Right renal cortex interstitium (tissue), 3 donors: ENCODE measurements around the gene NECAP2. TPM values are rescaled to one million over a fixed set of nuclear protein-coding genes. Genes with fewer than 3 reads are reported as not detected.
"Not testable (repeated sequence)": the region's sequence is repeated elsewhere in the genome, so short reads cannot be mapped to it uniquely, and the experiment has no call there.

ENCODE experiments used
- DNase-seq, 3 donors: peaks; one replicate each; pipeline ENCODE4 v3.0.0-alpha.2; 2013; ENCODE audit warnings: low read depth in 3 of 3, low spot score in 2 of 3
- polyA plus RNA-seq, 3 donors: library from polyadenylated mRNA; unstranded; fragments of 120-200 nt; gene quantifications; one replicate each; pipeline ENCODE4 v1.2.1, GENCODE V29; 2013; ENCODE audit not compliant: insufficient read length in 3 of 3

The NECAP2 gene
- polyA plus RNA-seq, 3 donors, result 65.7 to 69.6 (median 67.3) TPM

DNA sequence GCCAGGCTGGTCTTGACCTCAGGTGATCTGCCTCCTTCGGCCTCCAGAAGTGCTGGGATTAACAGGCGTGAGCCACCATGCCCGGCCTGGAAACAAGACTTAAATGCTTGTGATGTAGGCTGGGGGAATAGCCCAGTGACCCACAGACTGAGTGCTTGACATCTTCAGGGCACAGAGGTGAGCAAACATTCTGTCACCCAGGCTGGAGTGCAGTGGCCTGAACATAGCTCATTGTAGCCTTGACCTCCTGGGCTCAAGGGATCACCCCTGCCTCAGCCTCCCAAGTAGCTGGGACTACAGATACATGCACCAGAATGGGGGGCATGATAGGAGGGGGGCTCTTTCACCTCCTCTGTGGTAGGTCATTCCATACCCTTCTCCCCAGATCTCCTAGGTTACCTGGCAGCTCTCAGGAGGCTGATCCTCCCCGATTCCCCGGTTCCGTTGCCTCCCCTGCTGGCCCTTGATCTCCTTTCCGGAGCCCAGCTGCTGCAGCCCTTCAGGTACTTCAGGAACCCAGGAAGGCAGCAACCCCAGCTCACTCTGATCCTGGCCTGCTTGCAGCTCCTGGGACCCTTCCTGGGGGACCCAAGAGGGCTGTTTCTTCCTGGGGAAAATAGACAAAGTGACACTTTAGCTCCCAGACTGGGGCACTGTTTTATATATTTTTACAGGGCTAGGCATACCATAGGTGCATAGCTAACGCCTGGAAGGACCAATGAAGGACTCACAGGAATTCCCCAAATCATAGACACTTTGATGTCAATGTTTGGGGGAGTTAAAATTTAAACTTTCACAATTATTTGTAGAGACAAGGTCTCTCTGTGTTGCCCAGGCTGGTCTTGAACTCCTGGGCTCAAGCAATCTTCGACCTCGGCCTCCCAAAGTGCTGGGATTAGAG is 15.1 kb upstream of the NECAP2 start:
- no peak for DNase-seq

GRCh38 chr1:16430606-16431005 is 9.9 kb upstream of the NECAP2 start:
- no peak for DNase-seq

DNA sequence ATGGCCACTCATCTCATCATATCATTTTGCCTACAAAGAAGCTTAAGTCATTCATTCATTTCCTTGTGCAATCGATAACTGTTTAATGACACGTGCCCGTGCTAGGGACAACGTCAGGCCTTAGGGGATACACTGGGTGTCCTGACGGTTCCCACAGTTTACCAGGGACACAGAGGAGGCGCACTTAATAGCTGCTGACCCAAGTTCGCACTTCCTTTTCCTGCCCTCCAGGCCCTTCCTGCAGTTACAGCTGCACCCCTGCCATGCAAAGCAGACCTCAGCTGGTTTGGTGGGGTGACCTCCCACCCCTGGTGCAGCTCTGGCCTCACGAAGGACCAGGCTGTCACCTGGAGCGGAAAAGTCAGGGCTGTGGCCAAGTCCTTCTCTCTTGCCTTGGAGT is 7.5 kb upstream of the NECAP2 start:
- DNase-seq, result no peak

GRCh38 chr1:16434007-16434406 is 6.5 kb upstream of the NECAP2 start:
- DNase-seq, result no peak

DNA sequence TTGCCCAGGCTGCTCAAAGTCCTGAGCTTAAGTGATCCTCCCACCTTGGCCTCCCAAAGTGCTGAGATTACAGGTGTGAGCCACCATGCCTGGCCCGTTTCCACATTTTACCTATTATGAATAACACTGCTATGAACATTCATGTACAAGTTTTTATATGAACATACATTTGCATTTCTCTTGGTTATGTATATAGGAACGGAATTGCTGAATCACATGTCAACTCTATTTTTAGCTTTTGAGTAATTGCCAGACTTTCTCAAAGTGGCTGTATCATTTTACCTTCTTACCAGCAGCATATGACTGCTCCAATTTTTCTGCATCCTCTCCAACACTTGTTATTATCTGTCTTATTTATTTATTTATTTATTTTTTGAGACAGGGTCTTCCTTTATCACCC is 6.0 kb upstream of the NECAP2 start:
- DNase-seq, result no peak

DNA sequence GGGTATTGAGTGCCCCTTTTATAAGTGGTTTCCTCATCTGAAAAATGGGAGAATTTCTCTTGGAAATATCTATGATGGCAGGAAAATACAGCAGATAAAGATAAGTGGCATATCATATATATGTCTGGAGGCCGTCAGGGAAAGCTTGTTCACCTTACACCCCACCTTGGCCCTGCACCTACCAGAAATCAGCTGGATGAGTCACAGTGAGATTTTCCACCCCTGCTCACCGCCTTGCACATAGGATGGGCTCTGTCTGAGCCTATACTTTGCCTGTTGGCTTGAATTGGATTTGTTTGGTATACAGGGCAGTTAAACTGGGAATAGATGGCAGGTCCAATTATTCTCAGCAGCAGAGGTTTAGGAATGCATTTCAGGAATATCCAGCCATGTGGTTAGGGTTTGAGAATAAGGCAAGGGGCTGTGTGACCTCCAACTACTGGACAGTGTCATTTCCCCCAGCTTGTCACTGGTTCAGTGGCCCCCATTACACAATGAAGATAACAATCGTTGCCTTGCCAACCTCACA is 3.5 kb upstream of the NECAP2 start, which contains the start of gene SPATA21:
Gene SPATA21 (minus strand): TSS at position 479 of the 529 bp plus-strand sequence. CDS start 6,053 bp downstream, outside the sequence.
- no peak for DNase-seq

DNA sequence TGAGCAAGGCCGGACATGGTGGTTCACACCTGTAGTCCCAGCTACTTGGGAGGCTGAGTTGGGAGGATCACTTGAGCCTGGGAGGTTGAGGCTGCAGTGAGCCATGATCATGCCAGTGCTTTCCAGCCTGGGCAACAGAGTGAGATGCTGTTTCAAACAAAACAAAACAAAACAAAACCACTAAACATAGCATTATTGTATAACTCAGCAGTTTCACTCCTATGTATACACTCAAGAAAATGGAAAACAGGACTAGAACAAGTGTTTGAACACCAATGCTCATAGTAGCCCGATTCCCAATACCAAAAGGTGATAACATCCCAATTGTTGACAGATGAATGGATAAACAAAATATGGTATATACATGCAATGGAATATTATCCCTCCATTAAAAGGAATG is 2.0 kb upstream of the NECAP2 start:
- no peak for DNase-seq

- DNase-seq, result no peak
Measured at GRCh38 chr1:16438924-16439323, 1.6 kb upstream of the NECAP2 start.

DNA sequence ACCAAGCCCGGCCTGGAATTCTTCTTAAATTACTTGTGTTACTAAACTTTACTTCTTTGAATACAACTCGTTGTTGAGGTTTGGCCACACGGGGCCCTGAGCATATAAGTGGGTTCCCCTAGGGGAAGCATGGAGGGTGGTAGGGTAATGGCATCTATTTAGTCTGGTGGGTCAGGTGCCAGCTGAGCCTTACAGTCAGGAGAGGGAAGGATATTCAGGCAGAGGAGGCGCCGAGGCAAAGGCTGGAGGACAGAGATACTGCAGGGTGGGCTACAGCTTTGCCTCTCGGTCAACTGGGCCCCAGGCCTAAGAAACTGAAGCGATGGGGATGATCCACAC is 424 bp upstream of the NECAP2 start:
- DNase-seq, result no peak

DNA sequence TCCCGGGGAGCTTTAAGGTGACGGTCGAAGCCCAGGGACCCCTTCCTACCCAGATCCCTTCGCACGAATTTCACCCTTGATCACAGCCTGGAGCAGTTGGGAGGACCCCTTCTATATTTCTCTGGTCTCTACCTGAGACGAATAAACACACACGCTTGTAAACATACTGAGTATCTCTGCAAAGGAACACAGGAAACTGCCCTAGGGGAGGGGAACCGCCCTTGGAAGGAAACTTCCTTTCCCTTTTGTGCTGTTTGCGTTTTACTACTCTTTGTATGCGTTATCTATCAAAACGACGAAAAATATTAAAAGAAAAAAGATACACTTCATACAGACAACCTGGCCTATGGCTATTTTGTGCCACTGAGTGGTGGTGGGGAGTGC is 750 bp downstream of the NECAP2 start:
- no peak for DNase-seq

- DNase-seq, result no peak
Measured at GRCh38 chr1:16442265-16442664, 1.7 kb downstream of the NECAP2 start.

DNA sequence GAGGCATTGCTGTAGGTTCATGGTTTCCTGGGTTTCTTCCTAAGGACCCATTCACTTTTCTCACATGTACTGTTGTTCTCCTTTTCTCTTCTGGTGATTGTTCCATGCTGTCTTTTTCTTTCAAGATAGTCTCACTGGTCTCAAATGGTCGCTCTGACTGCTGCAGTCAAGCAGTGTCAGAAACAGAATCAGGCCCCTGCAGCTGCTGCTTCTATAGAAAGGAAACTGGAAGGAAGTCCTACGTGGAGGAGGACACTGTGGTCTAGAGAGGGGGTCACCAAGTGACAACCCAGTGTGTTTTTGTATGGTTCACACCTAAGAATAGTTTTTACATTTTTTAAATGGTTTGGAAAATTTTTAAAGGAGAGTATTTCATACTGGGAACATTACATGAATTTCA is 2.4 kb downstream of the NECAP2 start:
- DNase-seq, result no peak

GRCh38 chr1:16443975-16444770 is 3.6 kb downstream of the NECAP2 start:
- DNase-seq, result no peak

GRCh38 chr1:16445052-16445451 is 4.5 kb downstream of the NECAP2 start:
- DNase-seq, result no peak

GRCh38 chr1:16446116-16446515 is 5.6 kb downstream of the NECAP2 start:
- no peak for DNase-seq

- no peak for DNase-seq
Measured at GRCh38 chr1:16447641-16448040, 7.1 kb downstream of the NECAP2 start.

DNA sequence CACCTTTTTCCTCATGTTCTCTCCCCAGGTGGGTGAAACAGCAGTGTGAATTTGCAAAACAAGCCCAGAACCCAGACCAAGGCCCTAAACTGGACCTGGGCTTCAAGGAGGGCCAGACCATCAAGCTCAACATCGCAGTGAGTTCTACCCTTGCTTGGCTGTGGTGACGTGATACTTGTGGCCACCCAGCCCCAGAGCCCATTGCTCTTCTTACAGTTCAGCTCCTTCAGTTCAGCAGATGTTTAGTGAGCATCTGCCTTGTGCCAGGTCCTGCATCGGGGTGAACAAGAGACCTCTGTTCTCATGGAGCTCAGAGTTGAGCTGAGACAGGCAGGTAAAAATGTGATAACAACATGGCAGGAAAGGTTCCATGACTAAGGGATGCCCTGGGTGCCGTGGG is 8.5 kb downstream of the NECAP2 start:
- no peak for DNase-seq

DNA sequence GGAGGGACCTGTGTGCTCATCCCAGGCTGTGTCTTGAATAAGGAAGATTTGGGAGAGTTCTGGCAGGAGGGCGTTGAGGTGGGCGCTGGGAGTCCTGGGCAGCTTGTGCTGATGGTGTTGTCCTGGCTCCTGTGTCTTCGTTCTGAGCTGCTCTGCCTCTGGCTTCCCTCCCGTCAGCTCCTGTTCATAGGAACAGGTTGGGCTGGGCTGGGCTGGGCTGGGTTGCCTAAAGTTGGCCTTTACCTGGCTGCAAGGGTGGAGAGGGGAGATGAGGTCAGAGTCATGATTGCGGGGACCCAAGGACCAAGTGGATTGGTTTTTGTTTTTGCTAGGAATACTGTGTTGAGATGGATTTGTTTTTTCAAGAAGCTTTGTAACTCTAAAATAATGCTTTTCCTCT is 9.1 kb downstream of the NECAP2 start:
- DNase-seq, result no peak

GRCh38 chr1:16450863-16451481 is 10.4 kb downstream of the NECAP2 start:
- no peak for DNase-seq

GRCh38 chr1:16451841-16452528 is 11.5 kb downstream of the NECAP2 start:
- DNase-seq, result no peak

DNA sequence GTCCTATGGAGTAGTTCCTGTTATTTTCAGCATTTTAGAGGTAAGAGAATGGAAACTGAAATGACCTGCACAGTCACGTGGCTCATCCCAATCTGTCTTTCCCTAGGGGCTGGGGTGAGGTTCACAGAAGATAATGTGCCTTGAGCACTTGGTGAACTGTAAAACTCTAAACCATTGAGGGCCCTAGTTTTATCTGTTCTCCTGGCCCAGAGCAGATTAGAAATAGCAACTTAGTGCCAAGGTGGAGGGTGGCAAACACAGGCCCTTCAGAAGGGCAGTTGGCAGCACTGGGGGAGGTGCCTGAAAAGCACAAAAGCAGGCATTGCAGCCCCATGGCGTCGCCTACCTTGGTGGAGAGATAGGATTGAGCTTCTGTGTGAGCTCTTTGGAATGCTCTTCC is 14.4 kb downstream of the NECAP2 start:
- not testable (repeated sequence) for DNase-seq
